ENCODE measurements around the gene RBL1. TPM values are rescaled to one million over a fixed set of nuclear protein-coding genes. Genes with fewer than 3 reads are reported as not detected.
"Not testable (repeated sequence)": the region's sequence is repeated elsewhere in the genome, so short reads cannot be mapped to it uniquely, and the experiment has no call there.

The RBL1 gene
- total and polyA plus RNA-seq, 4 experiments from 2014 or later, result 7.0 to 39.6 (median 23.3) TPM

- ChIA-PET POLR2A (ENCODE audit: partially characterized antibody) (interaction anchor here (1.4 to 2.4 kb wide), 2 partner anchors 12 to 32 kb away, joined by 4 to 9 read pairs; no protein-coding TSS in a partner anchor), CTCF (ENCODE audit: partially characterized antibody) (interaction anchor here (0.6 to 9.1 kb wide), 3 partner anchors 12 to 71 kb away, joined by 3 to 288 read pairs (median 4); no protein-coding TSS in a partner anchor)
- H3K36me3 Mint-ChIP-seq, result peaks cover 4 to 22% of the 10 kb centered on the region in 2 donors
- DNase-seq; H3K27ac ChIP-seq (ENCODE audit: low read depth, low read length); H3K4me3 ChIP-seq (ENCODE audit: low read length in 2 of 2); H3K27me3 Mint-ChIP-seq; H3K4me3 Mint-ChIP-seq; H3K36me3 ChIP-seq (ENCODE audit: insufficient read depth, low read length); H3K9me3 Mint-ChIP-seq; H3K27me3 ChIP-seq (ENCODE audit: insufficient read depth, low read length); intact Hi-C loops (cut with micrococcal nuclease); H3K9me3 ChIP-seq (ENCODE audit: control insufficient read depth in 1 of 2, low read length in 2 of 2): not testable (repeated sequence)
- H3K4me1 ChIP-seq (ENCODE audit: insufficient read depth, low read length), result peaks cover 49% of the 10 kb centered on the region
- peak overlapping the region in 3 of 7 donors; percentile 13 to 80 (median 51) for H3K27ac Mint-ChIP-seq
- peaks cover 16 to 44% (median 31%) of the 10 kb centered on the region in 4 donors for H3K4me1 Mint-ChIP-seq
Measured at GRCh38 chr20:37011858-37012257, 83.9 kb downstream of the RBL1 start.

DNA sequence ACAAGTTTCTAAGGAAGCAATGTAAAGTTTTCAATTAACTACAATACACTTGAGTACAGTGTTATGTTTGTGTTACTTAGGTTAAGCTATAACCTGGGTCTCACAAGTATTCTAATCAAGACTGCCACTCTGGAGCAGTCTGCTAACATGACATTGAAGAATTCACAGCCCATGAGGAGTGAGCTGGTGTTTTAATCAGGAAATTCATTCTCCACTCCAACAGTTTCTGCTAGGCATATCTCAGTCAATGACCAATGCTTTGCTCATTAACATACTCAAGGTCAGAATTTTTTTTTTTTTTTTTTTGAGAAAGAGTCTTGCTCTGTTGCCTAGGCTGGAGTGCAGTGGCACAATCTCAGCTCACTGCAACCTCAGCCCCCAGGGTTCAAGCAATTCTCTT is 84.7 kb downstream of the RBL1 start:
- POLR2A ChIA-PET (ENCODE audit: partially characterized antibody), result interaction anchor here (1.4 to 2.4 kb wide), 2 partner anchors 13 to 33 kb away, joined by 4 to 9 read pairs; no protein-coding TSS in a partner anchor
- no peaks in the 10 kb centered on the region for H3K27me3 Mint-ChIP-seq
- Histone ChIP-seq H3K9me3 (ENCODE audit: control insufficient read depth in 1 of 2, low read length in 2 of 2) (no peaks in the 10 kb centered on the region), H3K4me1 (ENCODE audit: insufficient read depth, low read length) (peaks cover 41% of the 10 kb centered on the region), H3K36me3 (ENCODE audit: insufficient read depth, low read length) (no peaks in the 10 kb centered on the region), H3K27me3 (ENCODE audit: insufficient read depth, low read length) (no peaks in the 10 kb centered on the region), H3K4me3 (ENCODE audit: low read length in 2 of 2) (no peak overlapping the region), H3K27ac (ENCODE audit: low read depth, low read length) (no peak overlapping the region)
- intact Hi-C loops (cut with micrococcal nuclease), result no loop called here
- CTCF ChIA-PET (ENCODE audit: partially characterized antibody), result interaction anchor here (0.6 to 9.1 kb wide), 4 partner anchors 13 to 72 kb away, joined by 3 to 288 read pairs (median 4); no protein-coding TSS in a partner anchor
- H3K27ac Mint-ChIP-seq, result peak overlapping the region in 5 of 7 donors; percentile 41 to 82 (median 64)
- no peak overlapping the region for H3K4me3 Mint-ChIP-seq
- peaks cover 12 to 38% (median 26%) of the 10 kb centered on the region in 4 donors for H3K4me1 Mint-ChIP-seq
- peaks cover 4 to 19% of the 10 kb centered on the region in 2 donors for H3K36me3 Mint-ChIP-seq
- no peaks in the 10 kb centered on the region for H3K9me3 Mint-ChIP-seq
- no peak for DNase-seq

DNA sequence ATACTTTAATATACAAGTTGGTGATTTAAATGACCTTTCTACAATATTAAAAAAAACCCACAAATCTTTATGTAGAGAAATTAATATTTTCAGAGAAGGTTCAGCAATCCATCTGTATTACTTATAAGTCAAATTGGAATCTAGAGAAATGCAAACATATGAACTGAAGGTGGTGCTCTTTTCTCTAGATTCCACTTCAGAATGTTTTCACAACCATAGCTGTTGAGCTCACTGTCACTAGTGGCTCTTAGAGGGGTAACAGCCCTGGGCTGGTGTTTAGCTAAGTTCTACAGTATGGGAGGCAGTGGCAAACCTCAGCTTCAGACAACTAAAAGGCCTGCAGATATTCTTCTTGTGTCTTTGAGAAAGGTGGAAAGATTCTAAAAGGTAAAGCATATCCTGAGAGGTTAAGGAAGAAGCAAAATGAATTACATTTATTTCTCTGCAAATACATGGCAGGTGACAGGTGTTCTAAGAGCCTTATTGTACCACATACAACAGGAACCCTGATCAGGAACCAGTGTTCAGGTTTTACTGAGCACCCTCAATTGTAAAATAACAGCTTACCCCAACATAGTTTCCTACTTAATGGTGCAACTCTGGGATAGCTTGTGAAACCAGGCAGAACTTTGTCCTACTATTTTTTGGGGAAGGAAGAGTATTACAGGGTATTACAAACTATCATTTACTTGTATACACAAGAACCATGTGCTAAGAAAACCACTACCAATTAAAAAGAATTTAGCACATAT is 87.7 kb downstream of the RBL1 start:
- Histone ChIP-seq H3K9me3 (ENCODE audit: control insufficient read depth in 1 of 2, low read length in 2 of 2) (no peaks in the 10 kb centered on the region), H3K4me1 (ENCODE audit: insufficient read depth, low read length) (peaks cover 17% of the 10 kb centered on the region), H3K4me3 (ENCODE audit: low read length in 2 of 2) (no peak overlapping the region), H3K36me3 (ENCODE audit: insufficient read depth, low read length) (peaks cover 5% of the 10 kb centered on the region), H3K27me3 (ENCODE audit: insufficient read depth, low read length) (no peaks in the 10 kb centered on the region), H3K27ac (ENCODE audit: low read depth, low read length) (peak overlapping the region; percentile 26)
- peak overlapping the region in 4 of 8 donors; percentile 29 to 66 (median 64) for H3K4me3 Mint-ChIP-seq
- ChIA-PET POLR2A (ENCODE audit: partially characterized antibody) (interaction anchor here (0.5 to 3.2 kb wide), 18 partner anchors 16 to 187 kb away, joined by 3 to 22 read pairs (median 4); partner anchors contain the start of genes MROH8, RBL1 and RPN2), CTCF (ENCODE audit: partially characterized antibody) (interaction anchor here (0.7 to 9.1 kb wide), 39 partner anchors 10 to 192 kb away, joined by 3 to 288 read pairs (median 6); partner anchors contain the start of genes MROH8, RBL1 and RPN2)
- peak overlapping the region; percentile 43 to 92 (median 85) for H3K27ac Mint-ChIP-seq
- intact Hi-C loops (cut with micrococcal nuclease), result loop anchor here (1.0 to 5.0 kb wide), 6 partner anchors 35 to 184 kb away; partner anchors contain the start of gene SAMHD1
- peak; percentile 44 to 69 (median 62) for DNase-seq
- no peaks in the 10 kb centered on the region for H3K9me3 Mint-ChIP-seq
- no peaks in the 10 kb centered on the region for H3K27me3 Mint-ChIP-seq
- peaks cover 10 to 19% (median 15%) of the 10 kb centered on the region in 4 donors for H3K4me1 Mint-ChIP-seq
- peaks cover 15 to 19% of the 10 kb centered on the region in 2 donors for H3K36me3 Mint-ChIP-seq

DNA sequence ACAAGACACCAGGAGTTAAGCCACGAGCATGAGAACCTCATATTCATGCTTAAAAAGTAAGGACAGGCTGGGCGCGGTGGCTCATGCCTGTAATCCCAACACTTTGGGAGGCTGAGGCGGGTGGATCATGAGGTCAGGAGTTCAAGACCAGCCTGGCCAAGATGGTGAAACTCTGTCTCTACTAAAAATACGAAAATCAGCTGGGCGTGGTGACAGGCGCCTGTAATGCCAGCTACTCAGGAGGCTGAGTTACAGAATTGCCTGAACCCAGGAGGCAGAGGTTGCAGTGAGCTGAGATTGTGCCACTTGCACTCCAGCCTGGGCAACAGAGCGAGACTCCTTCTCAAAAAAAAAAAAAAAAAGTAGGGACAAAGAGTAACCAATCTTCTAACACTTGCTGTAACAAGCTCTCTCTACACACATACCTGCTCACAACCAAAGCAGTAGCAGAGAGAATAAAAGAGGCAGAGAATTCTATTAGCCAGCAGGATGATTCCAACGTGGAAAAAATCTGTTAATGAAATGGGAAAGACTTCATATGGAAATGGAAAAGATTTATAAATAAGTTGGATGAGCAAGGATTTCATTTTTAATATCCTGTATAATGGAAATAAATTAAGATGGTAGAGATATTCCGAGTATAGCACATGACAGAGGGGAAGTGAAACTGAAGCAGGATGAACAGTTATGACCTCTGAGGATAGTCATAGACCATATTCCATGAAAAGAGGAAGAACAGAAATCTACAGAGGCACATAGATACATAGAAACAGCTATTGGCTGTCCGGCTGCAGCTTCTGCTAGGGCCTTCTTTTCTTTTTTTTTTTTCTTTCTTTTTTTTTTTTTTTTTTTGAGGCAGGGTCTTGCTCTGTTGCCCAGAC is 90.5 kb downstream of the RBL1 start:
- H3K9me3 ChIP-seq (ENCODE audit: control insufficient read depth in 1 of 2, low read length in 2 of 2); H3K4me3 ChIP-seq (ENCODE audit: low read length in 2 of 2); H3K9me3 Mint-ChIP-seq; H3K36me3 ChIP-seq (ENCODE audit: insufficient read depth, low read length); H3K4me3 Mint-ChIP-seq; DNase-seq; H3K27me3 Mint-ChIP-seq; H3K27me3 ChIP-seq (ENCODE audit: insufficient read depth, low read length); H3K27ac ChIP-seq (ENCODE audit: low read depth, low read length): not testable (repeated sequence)
- Mint-ChIP-seq H3K4me1 (peaks cover 7 to 19% (median 14%) of the 10 kb centered on the region in 4 donors), H3K27ac (peak overlapping the region in 5 of 7 donors; percentile 22 to 59 (median 42)), H3K36me3 (peaks cover 18 to 22% of the 10 kb centered on the region in 2 donors)
- ChIA-PET POLR2A (ENCODE audit: partially characterized antibody) (interaction anchor here (0.7 kb wide), 1 partner anchor 88 kb away, joined by 3 read pairs; no protein-coding TSS in a partner anchor), CTCF (ENCODE audit: partially characterized antibody) (interaction anchor here (1.1 to 9.1 kb wide), 5 partner anchors 10 to 186 kb away, joined by 3 to 288 read pairs (median 4); partner anchors contain the start of gene RBL1)
- H3K4me1 ChIP-seq (ENCODE audit: insufficient read depth, low read length), result peaks cover 17% of the 10 kb centered on the region
- intact Hi-C loops (cut with micrococcal nuclease), result loop anchor here (5.0 kb wide), 1 partner anchor 187 kb away; no protein-coding TSS in a partner anchor

DNA sequence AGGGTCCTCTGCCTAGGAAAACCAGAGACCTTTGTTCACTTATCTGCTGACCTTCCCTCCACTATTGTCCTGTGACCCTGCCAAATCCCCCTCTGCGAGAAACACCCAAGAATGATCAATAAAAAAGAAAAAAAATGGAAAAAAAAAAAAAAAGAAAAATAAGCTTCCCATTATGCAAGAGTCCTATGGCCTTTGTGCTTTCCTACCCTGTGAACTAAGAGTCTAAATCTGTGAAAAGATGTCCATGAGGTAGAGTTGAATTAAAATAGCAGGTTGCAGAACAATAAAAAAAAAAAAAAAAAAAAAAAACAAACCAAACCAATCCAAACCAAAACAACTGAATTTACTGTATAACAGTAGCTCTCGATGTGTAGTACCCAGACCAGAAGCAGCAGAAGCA is 94.2 kb downstream of the RBL1 start:
- H3K9me3 ChIP-seq (ENCODE audit: control insufficient read depth in 1 of 2, low read length in 2 of 2); H3K4me1 ChIP-seq (ENCODE audit: insufficient read depth, low read length); H3K36me3 ChIP-seq (ENCODE audit: insufficient read depth, low read length); DNase-seq; H3K4me3 Mint-ChIP-seq; intact Hi-C loops (cut with micrococcal nuclease); H3K27me3 Mint-ChIP-seq; H3K27ac ChIP-seq (ENCODE audit: low read depth, low read length); H3K9me3 Mint-ChIP-seq; H3K27me3 ChIP-seq (ENCODE audit: insufficient read depth, low read length); H3K4me3 ChIP-seq (ENCODE audit: low read length in 2 of 2): not testable (repeated sequence)
- Mint-ChIP-seq H3K36me3 (peaks cover 29 to 31% of the 10 kb centered on the region in 2 donors), H3K27ac (peak overlapping the region in 1 of 7 donors; percentile 70), H3K4me1 (peaks cover 2 to 11% (median 8%) of the 10 kb centered on the region in 4 donors)
- ChIA-PET POLR2A (ENCODE audit: partially characterized antibody) (interaction anchor here (0.7 kb wide), 1 partner anchor 13 kb away, joined by 7 read pairs; no protein-coding TSS in a partner anchor), CTCF (ENCODE audit: partially characterized antibody) (interaction anchor here (0.6 kb wide), 1 partner anchor 12 kb away, joined by 3 read pairs; no protein-coding TSS in a partner anchor)

- intact Hi-C loops (cut with micrococcal nuclease); H3K9me3 ChIP-seq (ENCODE audit: control insufficient read depth in 1 of 2, low read length in 2 of 2); H3K27me3 ChIP-seq (ENCODE audit: insufficient read depth, low read length); DNase-seq; H3K9me3 Mint-ChIP-seq; H3K4me3 Mint-ChIP-seq; POLR2A ChIA-PET (ENCODE audit: partially characterized antibody); H3K4me1 ChIP-seq (ENCODE audit: insufficient read depth, low read length); H3K36me3 ChIP-seq (ENCODE audit: insufficient read depth, low read length); CTCF ChIA-PET (ENCODE audit: partially characterized antibody); H3K4me3 ChIP-seq (ENCODE audit: low read length in 2 of 2); H3K27me3 Mint-ChIP-seq; H3K27ac ChIP-seq (ENCODE audit: low read depth, low read length); H3K27ac Mint-ChIP-seq: not testable (repeated sequence)
- Mint-ChIP-seq H3K4me1 (peaks cover 4 to 13% (median 8%) of the 10 kb centered on the region in 4 donors), H3K36me3 (peaks cover 32 to 38% of the 10 kb centered on the region in 2 donors)
Measured at GRCh38 chr20:37000171-37000570, 95.6 kb downstream of the RBL1 start.

All from CD4-positive, alpha-beta memory T cell (primary cell).